Activated CD8-positive, alpha-beta memory T cell treated with anti-CD3 and anti-CD28 coated beads, Interleukin-2, amount 50 U/mL, for 1 hour (primary cell): ENCODE measurements around the gene KLHDC1.
"Not testable (repeated sequence)": the region's sequence is repeated elsewhere in the genome, so short reads cannot be mapped to it uniquely, and the experiment has no call there.

Source experiments
- DNase-seq: peaks from one replicate; pipeline ENCODE4 v3.0.0-alpha.2; 2020; ENCODE audit errors: extremely low read depth

KLHDC1 gene

GRCh38 chr14:49692811-49693734 lies at the start of gene KLHDC1:
Gene KLHDC1, plus strand, starts transcription at chr14:49693120. Its CDS starts 75 bp downstream, at chr14:49693195.
- peak; percentile 49 for DNase-seq

- no peak for DNase-seq
Measured at GRCh38 chr14:49653508-49653907, 39.4 kb upstream of the KLHDC1 start.

GRCh38 chr14:49654511-49654910 lies 38.4 kb upstream of the KLHDC1 start:
- no peak for DNase-seq

- DNase-seq: not testable (repeated sequence)
Measured at GRCh38 chr14:49657500-49657899, 35.4 kb upstream of the KLHDC1 start.

GRCh38 chr14:49659526-49660455 lies 33.1 kb upstream of the KLHDC1 start:
- DNase-seq: no peak

- DNase-seq: no peak
Measured at GRCh38 chr14:49670475-49670874, 22.4 kb upstream of the KLHDC1 start.

- DNase-seq: no peak
Measured at GRCh38 chr14:49673586-49673985, 19.3 kb upstream of the KLHDC1 start.

GRCh38 chr14:49677643-49678042 lies 15.3 kb upstream of the KLHDC1 start:
- DNase-seq: no peak

- DNase-seq: no peak
Measured at GRCh38 chr14:49679271-49679670, 13.6 kb upstream of the KLHDC1 start.

GRCh38 chr14:49686425-49686824 lies 6.5 kb upstream of the KLHDC1 start:
- DNase-seq: no peak

GRCh38 chr14:49687942-49688700 lies 4.8 kb upstream of the KLHDC1 start, which contains the start of gene POLE2:
Gene POLE2, minus strand, starts transcription at chr14:49688214. Its CDS starts 11 bp downstream, at chr14:49688203.
- no peak for DNase-seq

GRCh38 chr14:49688701-49689030 lies 4.3 kb upstream of the KLHDC1 start:
- DNase-seq: no peak

- DNase-seq: no peak
Measured at GRCh38 chr14:49691031-49691430, 1.9 kb upstream of the KLHDC1 start.

- DNase-seq: no peak
Measured at GRCh38 chr14:49692193-49692757, 645 bp upstream of the KLHDC1 start.

GRCh38 chr14:49693735-49694124 lies 810 bp downstream of the KLHDC1 start:
- DNase-seq: not testable (repeated sequence)

GRCh38 chr14:49702725-49703124 lies 9.8 kb downstream of the KLHDC1 start:
- no peak for DNase-seq

GRCh38 chr14:49703965-49704364 lies 11.0 kb downstream of the KLHDC1 start:
- DNase-seq: no peak

GRCh38 chr14:49704471-49704870 lies 11.6 kb downstream of the KLHDC1 start:
- DNase-seq: not testable (repeated sequence)

GRCh38 chr14:49710993-49711392 lies 18.1 kb downstream of the KLHDC1 start:
- DNase-seq: not testable (repeated sequence)

- DNase-seq: no peak
Measured at GRCh38 chr14:49720744-49721143, 27.8 kb downstream of the KLHDC1 start.

GRCh38 chr14:49721733-49722435 lies 29.0 kb downstream of the KLHDC1 start:
- DNase-seq: not testable (repeated sequence)
